HG02678 (cell line): Measurements from ENCODE around the gene ADGB.

Experiments
- ATAC-seq: cut with Tn5 transposase; IDR thresholded peaks from one replicate; pipeline ENCODE4 v1.9.1; 2021; ENCODE audit warnings: mild to moderate bottlenecking, moderate library complexity; ENCODE audit not compliant: unreplicated experiment

Gene ADGB

DNA sequence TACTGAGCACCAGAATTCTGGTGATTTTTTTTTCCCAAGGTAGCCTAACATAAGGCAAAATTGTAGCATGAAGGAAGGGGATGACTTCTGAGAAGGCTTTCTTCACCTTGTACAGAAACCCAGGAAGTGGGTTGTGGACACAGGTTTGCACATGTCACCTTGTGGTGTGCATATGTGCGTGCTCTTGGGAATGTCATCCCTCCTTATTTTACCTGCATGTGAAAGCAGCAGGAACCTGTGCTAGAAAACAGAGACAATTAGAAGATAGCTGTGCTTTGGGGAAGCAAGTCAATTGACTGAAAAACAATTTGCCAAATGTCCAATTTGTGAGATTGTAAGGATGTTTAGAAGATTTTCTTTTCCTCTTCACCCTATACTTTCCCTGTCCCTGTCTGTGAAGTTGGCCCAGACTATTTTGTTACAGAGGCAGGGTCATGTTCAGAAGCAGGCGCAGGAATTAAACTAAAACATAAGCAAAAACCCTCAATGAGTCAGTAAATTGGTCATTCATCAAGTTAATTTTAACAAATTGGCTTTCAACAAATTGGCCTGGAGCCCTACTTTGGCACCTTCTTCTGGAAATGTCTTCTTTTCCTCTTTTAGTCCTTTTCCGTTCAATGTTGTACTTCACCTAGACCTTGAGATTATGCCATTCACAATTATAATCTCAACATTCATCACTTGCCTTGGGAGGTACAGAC, 261.2 kb downstream of the ADGB start:
- ATAC-seq = no peak

DNA sequence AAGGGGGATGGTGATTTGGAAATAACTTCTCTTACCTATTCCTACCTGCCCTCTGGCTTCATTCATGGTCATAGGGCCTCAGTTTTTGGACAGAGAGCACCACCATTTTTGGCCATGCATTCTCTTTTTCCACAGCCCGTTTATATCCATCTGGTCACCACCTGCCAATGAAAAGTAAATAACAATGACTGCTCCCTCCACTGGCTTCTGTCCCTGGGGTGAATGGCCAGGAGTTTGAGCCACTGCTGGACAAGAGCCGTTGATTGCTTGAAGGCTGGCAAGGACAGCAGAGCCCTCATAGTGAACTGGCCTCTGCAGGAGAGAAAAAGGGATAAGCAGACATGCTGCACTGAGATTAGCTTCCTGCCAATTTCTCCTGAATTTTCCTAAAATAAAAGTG, 261.8 kb downstream of the ADGB start:
- ATAC-seq = no peak

DNA sequence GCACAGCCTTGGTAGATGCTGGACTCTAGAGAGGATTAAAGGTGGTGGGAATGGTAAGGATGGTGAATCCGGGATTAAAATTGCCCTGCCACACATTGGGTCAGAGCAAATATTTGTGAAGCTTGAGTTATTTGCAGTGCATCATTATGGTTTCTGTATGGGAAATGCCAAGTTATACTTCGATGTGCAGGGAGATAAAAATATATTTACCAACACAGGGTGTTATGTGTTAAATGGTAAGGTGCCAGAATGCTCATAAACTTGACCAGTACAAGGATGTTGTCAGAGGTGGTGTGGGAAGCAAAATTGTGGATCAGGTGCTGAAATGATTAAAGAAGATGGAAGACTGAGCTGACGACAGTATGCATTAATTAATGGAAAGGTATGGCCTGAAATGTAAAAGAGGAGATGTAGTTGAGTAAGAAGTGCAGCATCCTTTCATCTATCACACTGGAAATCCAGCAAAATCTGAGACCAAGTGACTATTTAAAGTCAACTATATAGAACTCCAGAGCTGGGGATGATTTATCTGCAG, 262.3 kb downstream of the ADGB start:
- ATAC-seq = no peak

DNA sequence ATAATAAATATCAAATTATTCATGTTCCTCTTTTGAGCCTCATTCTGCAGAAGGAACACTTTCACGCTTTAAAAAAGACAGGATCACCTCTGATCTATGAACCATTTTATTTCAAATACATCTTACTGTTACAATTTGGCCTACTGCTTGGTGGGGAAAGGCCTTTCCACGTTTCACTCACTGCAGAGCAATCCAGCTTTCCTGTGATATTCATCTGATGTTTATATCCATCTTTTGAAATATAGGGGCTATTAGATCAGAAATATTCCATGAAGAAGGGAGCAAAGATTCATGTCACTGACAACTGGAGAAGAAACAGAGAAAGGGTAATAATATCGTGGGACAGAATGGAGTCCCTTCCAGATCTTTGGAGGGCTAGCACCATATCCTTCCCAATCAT, 262.9 kb downstream of the ADGB start:
- no peak for ATAC-seq

DNA sequence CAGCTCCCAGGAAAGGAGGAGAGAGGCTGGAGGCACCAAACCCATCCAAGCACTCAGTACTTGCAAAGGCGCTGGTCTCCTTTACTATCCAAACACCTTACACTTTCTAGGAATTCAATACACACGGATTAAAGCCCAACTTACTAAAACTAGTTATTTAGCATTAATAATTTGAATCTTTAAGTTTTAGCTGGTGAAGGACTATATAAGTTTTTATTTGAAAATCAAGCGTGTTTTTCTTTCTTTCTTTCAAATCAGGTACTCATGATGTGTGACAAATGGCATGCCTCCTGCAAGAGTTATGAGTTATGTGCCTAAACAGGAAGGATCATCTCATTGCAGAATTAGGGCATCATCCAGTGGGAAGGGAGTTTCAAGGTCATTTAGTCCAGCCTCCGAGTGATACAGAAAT, 263.7 kb downstream of the ADGB start:
- no peak for ATAC-seq

DNA sequence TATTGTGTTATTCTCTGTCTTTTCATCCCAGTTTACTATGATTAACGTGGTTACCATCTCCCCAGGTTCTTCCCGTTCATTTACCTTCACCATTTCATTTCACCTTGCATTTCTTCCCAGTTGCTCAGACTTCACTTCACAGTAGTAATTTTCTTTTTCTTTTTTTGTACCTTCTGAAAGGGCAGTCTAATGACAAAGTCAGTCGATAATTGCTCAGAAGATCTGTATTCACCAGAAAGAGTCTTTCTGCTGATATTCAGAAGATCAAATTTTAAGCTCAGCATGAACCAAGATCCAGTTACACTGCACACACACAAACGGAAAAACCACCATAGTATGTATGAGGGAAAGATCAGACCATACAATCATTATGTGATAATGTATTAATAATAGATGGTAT, 265.5 kb downstream of the ADGB start:
- no peak for ATAC-seq

DNA sequence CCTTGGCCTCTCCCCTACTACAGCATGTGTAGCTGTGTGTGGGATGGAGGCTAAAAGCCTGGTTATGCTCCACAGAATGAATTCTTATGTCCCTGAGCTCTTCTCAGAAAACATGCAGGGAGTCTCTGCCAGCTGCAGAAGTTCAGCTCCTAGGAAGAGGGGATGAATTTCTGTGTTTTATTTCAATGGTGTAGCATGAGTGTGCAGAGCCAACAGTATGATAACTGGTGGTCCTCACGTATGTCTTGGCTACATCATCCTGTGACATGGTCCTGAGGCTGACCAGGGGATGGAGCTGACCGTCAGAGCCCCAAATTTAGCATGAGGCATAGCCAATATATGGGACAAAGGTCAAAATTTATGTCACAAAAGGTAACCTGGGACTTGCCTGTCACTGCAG, 266.1 kb downstream of the ADGB start:
- ATAC-seq = no peak
